ENCODE results near the gene RPS15A.

DNA sequence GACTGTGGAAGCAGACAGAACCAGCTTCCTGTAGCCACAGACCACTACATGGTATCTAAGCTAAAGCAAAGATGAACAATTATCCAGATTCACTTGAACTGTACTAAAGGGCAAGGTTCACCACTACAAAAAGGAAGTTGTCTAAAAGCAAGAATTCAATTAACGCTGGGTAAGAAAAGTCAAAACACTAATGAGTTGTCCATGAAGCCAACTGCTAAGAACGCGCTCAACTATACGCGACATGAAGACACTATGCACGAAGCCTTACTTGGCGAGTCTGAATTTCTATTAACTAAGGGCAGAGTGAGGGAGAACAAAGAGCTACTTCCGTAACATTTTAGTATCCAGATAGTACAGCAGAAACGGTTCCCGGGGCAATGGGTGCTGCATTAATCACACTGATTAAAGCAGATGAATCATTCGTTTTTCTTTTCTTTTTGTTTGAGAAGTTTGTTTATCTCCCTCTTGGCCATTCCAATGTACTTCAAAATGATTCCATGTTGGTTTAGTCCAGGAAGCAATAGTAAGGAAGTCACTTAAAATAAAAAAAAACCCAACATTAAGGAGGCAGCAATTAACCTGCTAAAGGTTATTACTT is 2.8 kb upstream of the RPS15A start:
- no peak for TF ChIP-seq EZH2 (IDR thresholded peaks at IDR 0.05; ENCODE audit: insufficient read depth, low read length)
- TF ChIP-seq, protein P1, sequence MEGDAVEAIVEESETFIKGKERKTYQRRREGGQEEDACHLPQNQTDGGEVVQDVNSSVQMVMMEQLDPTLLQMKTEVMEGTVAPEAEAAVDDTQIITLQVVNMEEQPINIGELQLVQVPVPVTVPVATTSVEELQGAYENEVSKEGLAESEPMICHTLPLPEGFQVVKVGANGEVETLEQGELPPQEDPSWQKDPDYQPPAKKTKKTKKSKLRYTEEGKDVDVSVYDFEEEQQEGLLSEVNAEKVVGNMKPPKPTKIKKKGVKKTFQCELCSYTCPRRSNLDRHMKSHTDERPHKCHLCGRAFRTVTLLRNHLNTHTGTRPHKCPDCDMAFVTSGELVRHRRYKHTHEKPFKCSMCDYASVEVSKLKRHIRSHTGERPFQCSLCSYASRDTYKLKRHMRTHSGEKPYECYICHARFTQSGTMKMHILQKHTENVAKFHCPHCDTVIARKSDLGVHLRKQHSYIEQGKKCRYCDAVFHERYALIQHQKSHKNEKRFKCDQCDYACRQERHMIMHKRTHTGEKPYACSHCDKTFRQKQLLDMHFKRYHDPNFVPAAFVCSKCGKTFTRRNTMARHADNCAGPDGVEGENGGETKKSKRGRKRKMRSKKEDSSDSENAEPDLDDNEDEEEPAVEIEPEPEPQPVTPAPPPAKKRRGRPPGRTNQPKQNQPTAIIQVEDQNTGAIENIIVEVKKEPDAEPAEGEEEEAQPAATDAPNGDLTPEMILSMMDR (IDR thresholded peaks at IDR 0.05; ENCODE audit: insufficient read depth, low read depth, low read length), result no peak

Data from astrocyte (in vitro differentiated cells and primary cell).